Subcutaneous adipose tissue (tissue), 4 donors: ENCODE data around the gene PLEKHG3. TPM values are rescaled to one million over a fixed set of nuclear protein-coding genes. Genes with fewer than 3 reads are reported as not detected.

ENCODE experiments used
- CTCF ChIP-seq: fragments of 450-650 bp; IDR thresholded peaks from one replicate; pipeline ENCODE4 v1.5.1; 2016; ENCODE audit warnings: low read depth, mild to moderate bottlenecking, control low read depth, antibody characterized with exemption, moderate library complexity
- total RNA-seq, 4 donors: library from RNA; depleted of rRNA; stranded (reverse); fragments of >200 nt; gene quantifications; one replicate each; pipeline ENCODE4 v1.1.0, GENCODE V29; 2016

Gene PLEKHG3
- total RNA-seq, 4 donors from 2014 or later = 12.4 to 66.9 (median 19.8) TPM

GRCh38 chr14:64753374-64753773, 49.1 kb downstream of the PLEKHG3 start:
- TF ChIP-seq CTCF = no peak

GRCh38 chr14:64753999-64754398, 49.8 kb downstream of the PLEKHG3 start:
- no peak for TF ChIP-seq CTCF

- TF ChIP-seq CTCF = no peak
Measured at GRCh38 chr14:64754685-64755084, 50.5 kb downstream of the PLEKHG3 start.

GRCh38 chr14:64755781-64756221, 51.6 kb downstream of the PLEKHG3 start:
- TF ChIP-seq CTCF = no peak

GRCh38 chr14:64756712-64757111, 52.5 kb downstream of the PLEKHG3 start:
- TF ChIP-seq CTCF = no peak

GRCh38 chr14:64757601-64758000, 53.4 kb downstream of the PLEKHG3 start:
- TF ChIP-seq CTCF = no peak

GRCh38 chr14:64758025-64758521, 53.8 kb downstream of the PLEKHG3 start:
- no peak for TF ChIP-seq CTCF
